ENCODE data around the gene OR52E5.

OR52E5 gene

GRCh38 chr11:5937868-5938602, 45.0 kb downstream of the OR52E5 start:
- Histone ChIP-seq H3K9ac (ENCODE audit: low read depth, low read length) (no peak overlapping the region), H3K27me3 (ENCODE audit: insufficient read depth, low read length) (no peaks in the 10 kb centered on the region), H3K9me3 (ENCODE audit: insufficient read depth, low read depth, low read length) (peaks cover 14% of the 10 kb centered on the region), H3K4me3 (ENCODE audit: low read length) (no peak overlapping the region), H3K36me3 (ENCODE audit: insufficient read depth, low read depth, low read length) (no peaks in the 10 kb centered on the region), H3K4me1 (ENCODE audit: insufficient read depth, low read length) (no peaks in the 10 kb centered on the region), H3K27ac (ENCODE audit: low read length) (no peak overlapping the region)

DNA sequence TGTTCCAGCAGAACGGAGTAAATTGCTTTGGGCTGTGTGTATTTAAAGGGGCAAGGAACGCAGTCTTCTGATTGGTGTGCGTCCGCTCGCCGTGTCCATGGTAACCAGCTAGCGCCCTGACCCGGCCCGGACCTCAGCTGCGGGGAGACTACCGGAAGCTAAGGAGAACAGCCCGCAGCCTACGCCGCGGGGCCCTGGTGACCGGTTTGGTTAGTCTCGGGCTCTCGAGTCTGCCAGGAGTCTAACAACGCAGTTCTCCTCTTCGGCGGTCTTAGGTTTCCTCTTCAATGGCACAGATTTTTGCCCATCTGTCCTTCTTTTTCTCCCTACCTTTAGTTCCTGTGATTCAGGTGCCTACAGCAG, 45.6 kb downstream of the OR52E5 start:
- H3K4me1 ChIP-seq (ENCODE audit: insufficient read depth, low read length): no peaks in the 10 kb centered on the region
- H3K9me3 ChIP-seq (ENCODE audit: insufficient read depth, low read depth, low read length): peaks cover 12% of the 10 kb centered on the region
- H3K27ac ChIP-seq (ENCODE audit: low read length): no peak overlapping the region
- no peak overlapping the region for H3K4me3 ChIP-seq (ENCODE audit: low read length)
- H3K36me3 ChIP-seq (ENCODE audit: insufficient read depth, low read depth, low read length): no peaks in the 10 kb centered on the region
- no peak overlapping the region for H3K9ac ChIP-seq (ENCODE audit: low read depth, low read length)
- no peaks in the 10 kb centered on the region for H3K27me3 ChIP-seq (ENCODE audit: insufficient read depth, low read length)

GRCh38 chr11:5940748-5941147, 47.7 kb downstream of the OR52E5 start:
- Histone ChIP-seq H3K9ac (ENCODE audit: low read depth, low read length) (no peak overlapping the region), H3K9me3 (ENCODE audit: insufficient read depth, low read depth, low read length) (peaks cover 11% of the 10 kb centered on the region), H3K27me3 (ENCODE audit: insufficient read depth, low read length) (no peaks in the 10 kb centered on the region), H3K4me3 (ENCODE audit: low read length) (no peak overlapping the region), H3K27ac (ENCODE audit: low read length) (no peak overlapping the region), H3K4me1 (ENCODE audit: insufficient read depth, low read length) (no peaks in the 10 kb centered on the region), H3K36me3 (ENCODE audit: insufficient read depth, low read depth, low read length) (no peaks in the 10 kb centered on the region)

DNA sequence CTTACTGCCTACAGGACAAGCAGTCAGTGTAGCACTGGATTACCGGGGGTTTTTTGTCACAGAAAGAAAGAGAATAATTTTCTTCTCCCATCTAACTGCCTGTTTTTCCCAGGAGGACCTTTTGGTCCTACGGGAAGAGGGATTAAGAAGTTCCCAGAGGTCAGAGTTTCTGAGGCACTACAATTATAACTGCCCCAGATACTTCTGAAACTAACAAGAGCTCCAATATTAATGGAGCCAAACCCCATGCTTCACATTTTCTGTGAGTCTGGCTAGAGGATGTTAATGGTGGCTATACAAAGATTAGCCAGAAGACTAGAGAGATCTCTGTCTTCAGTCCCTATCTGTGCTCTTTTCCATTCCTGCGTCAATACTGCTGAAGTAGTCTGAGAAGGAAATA, 48.9 kb downstream of the OR52E5 start, which contains the start of gene OR56A3:
Gene OR56A3 (plus strand): TSS at position 301 of the 400 bp plus-strand sequence. CDS start 5,096 bp downstream, outside the sequence.
- no peaks in the 10 kb centered on the region for H3K36me3 ChIP-seq (ENCODE audit: insufficient read depth, low read depth, low read length)
- H3K27ac ChIP-seq (ENCODE audit: low read length): no peak within 1 kb of the TSS
- H3K4me1 ChIP-seq (ENCODE audit: insufficient read depth, low read length): no peaks in the 10 kb centered on the region
- no peak within 1 kb of the TSS for H3K9ac ChIP-seq (ENCODE audit: low read depth, low read length)
- H3K27me3 ChIP-seq (ENCODE audit: insufficient read depth, low read length): no peaks in the 10 kb centered on the region
- no peak within 1 kb of the TSS for H3K4me3 ChIP-seq (ENCODE audit: low read length)
- peaks cover 11% of the 10 kb centered on the region for H3K9me3 ChIP-seq (ENCODE audit: insufficient read depth, low read depth, low read length)
